ENCODE data around the gene CASS4. TPM values are rescaled to one million over a fixed set of nuclear protein-coding genes. Genes with fewer than 3 reads are reported as not detected.

Gene CASS4
- total and polyA plus RNA-seq, 3 donors from 2014 or later, result 0.79 to 1.8 (median 0.92) TPM

DNA sequence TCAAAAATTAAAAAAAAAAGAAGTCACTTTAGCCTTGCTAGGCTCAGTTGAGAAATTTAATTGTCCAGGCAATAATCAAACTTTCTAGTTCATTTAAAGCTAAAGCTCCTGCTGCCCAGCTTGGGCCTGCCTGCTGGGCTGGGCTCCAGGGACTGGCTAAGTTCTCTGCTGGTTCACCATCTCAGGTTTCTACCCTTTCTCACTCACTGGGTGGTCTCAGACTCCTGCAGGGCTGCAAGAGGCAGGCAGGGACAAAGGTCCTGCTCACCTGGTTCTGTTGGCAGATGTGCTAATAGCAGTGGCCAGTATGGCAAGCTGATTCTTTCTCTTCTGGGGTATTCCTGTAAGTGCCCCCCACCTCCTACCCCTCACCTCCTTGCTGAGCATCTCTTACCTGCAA is 35.2 kb downstream of the CASS4 start:
- H3K4me1 ChIP-seq, result no peaks in the 10 kb centered on the region
- H3K4me3 ChIP-seq, result no peak overlapping the region
- no peaks in the 10 kb centered on the region for H3K9me3 ChIP-seq
- no peaks in the 10 kb centered on the region for H3K27me3 ChIP-seq
- TF ChIP-seq, protein P1, sequence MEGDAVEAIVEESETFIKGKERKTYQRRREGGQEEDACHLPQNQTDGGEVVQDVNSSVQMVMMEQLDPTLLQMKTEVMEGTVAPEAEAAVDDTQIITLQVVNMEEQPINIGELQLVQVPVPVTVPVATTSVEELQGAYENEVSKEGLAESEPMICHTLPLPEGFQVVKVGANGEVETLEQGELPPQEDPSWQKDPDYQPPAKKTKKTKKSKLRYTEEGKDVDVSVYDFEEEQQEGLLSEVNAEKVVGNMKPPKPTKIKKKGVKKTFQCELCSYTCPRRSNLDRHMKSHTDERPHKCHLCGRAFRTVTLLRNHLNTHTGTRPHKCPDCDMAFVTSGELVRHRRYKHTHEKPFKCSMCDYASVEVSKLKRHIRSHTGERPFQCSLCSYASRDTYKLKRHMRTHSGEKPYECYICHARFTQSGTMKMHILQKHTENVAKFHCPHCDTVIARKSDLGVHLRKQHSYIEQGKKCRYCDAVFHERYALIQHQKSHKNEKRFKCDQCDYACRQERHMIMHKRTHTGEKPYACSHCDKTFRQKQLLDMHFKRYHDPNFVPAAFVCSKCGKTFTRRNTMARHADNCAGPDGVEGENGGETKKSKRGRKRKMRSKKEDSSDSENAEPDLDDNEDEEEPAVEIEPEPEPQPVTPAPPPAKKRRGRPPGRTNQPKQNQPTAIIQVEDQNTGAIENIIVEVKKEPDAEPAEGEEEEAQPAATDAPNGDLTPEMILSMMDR (IDR thresholded peaks at IDR 0.05), result no peak
- no peak for TF ChIP-seq POLR2A (IDR thresholded peaks at IDR 0.05)
- DNase-seq, result no peak
- no peaks in the 10 kb centered on the region for H3K36me3 ChIP-seq (ENCODE audit: low read depth, missing control alignments)
- no peak overlapping the region for H3K27ac ChIP-seq
- intact Hi-C loops (cut with DNase I; ENCODE audit: low total_unique reads), result no loop called here

DNA sequence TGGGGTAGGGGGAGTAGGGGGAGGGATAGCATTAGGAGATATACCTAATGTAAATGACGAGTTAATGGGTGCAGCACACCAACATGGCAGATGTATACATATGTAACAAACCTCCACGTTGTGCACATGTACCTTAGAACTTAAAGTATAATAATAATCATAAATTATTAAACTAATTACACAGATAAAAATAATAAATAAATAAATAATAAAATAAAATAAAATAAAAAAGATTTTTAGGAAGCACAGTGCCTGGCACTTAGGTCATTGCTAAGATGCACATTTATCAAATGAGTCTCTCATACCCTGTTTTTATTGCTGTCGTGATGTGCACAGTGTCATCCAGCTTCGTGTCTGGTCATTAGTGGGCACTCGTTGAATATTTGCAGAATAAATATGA is 37.4 kb downstream of the CASS4 start:
- H3K27ac ChIP-seq, result no peak overlapping the region
- no peaks in the 10 kb centered on the region for H3K36me3 ChIP-seq (ENCODE audit: low read depth, missing control alignments)
- no peak overlapping the region for H3K4me3 ChIP-seq
- TF ChIP-seq, protein P1 (IDR thresholded peaks at IDR 0.05), result no peak
- no peak for TF ChIP-seq POLR2A (IDR thresholded peaks at IDR 0.05)
- H3K27me3 ChIP-seq, result no peaks in the 10 kb centered on the region
- WGBS, 2 donors, result 89 to 90% methylated on average over 5 of the region's 5 CpGs
- DNase-seq, result no peak
- H3K9me3 ChIP-seq, result no peaks in the 10 kb centered on the region
- no peaks in the 10 kb centered on the region for H3K4me1 ChIP-seq
- intact Hi-C loops (cut with DNase I; ENCODE audit: low total_unique reads), result no loop called here

DNA sequence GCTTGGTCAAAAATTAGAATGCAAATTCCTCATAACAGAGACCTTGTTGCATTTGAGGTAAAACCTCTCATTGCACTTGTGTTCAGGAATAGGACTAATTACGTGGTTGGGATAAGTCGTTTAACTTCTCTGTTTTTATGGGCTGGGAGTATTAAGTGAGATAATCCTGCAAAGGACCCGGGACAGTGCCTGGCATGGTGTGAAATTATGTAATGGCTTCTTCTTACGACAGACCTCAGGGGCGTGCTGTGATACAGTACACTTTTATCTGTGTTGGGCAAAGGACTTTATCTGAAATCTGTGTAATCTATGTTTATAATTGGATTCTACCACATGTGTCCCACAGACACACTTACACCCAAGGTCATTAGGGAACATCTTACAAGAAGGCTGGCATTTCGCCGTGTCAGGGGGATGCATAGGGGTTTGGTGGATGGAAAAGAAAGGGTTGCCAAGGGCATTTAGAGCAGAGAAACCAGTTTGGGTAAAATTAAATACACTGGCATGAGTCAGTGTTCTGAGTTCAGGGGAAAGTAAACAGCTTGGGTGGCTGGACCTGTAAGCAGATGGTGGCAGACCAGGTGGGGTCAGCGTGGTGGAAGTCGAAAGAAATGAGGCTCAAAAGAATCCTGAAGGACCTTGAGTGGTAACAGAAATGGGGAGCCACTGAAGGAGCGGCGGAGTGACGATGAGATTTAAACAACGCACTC is 39.2 kb downstream of the CASS4 start:
- Histone ChIP-seq H3K4me1 (no peaks in the 10 kb centered on the region), H3K36me3 (ENCODE audit: low read depth, missing control alignments) (no peaks in the 10 kb centered on the region), H3K27ac (no peak overlapping the region), H3K4me3 (no peak overlapping the region), H3K9me3 (no peaks in the 10 kb centered on the region), H3K27me3 (no peaks in the 10 kb centered on the region)
- intact Hi-C loops (cut with DNase I; ENCODE audit: low total_unique reads), result no loop called here
- DNase-seq, result no peak
- TF ChIP-seq, protein P1 (IDR thresholded peaks at IDR 0.05), result no peak
- TF ChIP-seq POLR2A (IDR thresholded peaks at IDR 0.05), result no peak
- WGBS, 2 donors, result 76 to 87% methylated on average over 13 of the region's 13 CpGs

DNA sequence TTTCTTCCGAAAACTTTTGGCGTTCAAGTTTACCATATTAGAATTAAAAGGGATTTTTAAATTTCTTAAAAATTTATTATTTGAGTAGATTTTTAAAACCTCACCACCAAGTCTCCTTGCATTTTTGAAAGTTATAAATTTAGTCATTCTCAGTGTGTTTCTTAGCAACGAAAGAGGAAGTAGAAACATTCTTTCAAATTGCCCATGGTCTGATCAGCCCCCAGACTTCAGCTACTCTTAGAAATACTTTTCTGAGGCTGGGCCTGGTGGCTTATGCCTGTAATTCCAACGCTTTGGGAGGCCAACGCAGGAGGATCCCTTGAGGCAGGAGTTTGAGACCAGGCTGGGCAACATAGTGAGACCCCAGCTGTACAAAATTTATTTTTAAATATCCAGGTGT is 41.3 kb downstream of the CASS4 start:
- no peak overlapping the region for H3K4me3 ChIP-seq
- no peaks in the 10 kb centered on the region for H3K27me3 ChIP-seq
- WGBS, 2 donors, result 76 to 84% methylated on average over 5 of the region's 5 CpGs
- intact Hi-C loops (cut with DNase I; ENCODE audit: low total_unique reads), result no loop called here
- H3K4me1 ChIP-seq, result no peaks in the 10 kb centered on the region
- TF ChIP-seq, protein P1 (IDR thresholded peaks at IDR 0.05), result no peak
- no peak for TF ChIP-seq POLR2A (IDR thresholded peaks at IDR 0.05)
- H3K36me3 ChIP-seq (ENCODE audit: low read depth, missing control alignments), result no peaks in the 10 kb centered on the region
- H3K27ac ChIP-seq, result no peak overlapping the region
- DNase-seq, result no peak
- no peaks in the 10 kb centered on the region for H3K9me3 ChIP-seq

DNA sequence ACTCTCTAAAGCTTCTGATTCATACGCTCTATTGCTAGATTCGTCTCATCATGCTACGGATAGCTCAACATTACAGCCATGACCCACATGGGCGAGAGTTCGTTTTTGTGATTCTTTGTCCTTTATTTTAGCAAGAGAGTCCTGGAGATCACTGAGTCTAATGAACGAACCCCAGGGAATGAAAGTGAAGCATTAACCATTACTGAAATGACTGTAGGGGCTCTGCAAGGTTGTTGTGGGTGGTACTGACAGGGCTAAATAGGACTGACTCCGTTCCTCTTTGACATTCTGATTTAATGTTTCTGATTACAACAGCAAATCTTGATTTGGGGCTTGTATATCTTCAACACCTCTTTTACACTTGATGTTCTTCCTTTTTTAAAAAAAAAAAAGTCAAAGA is 42.7 kb downstream of the CASS4 start:
- intact Hi-C loops (cut with DNase I; ENCODE audit: low total_unique reads), result no loop called here
- Histone ChIP-seq H3K27me3 (no peaks in the 10 kb centered on the region), H3K4me3 (no peak overlapping the region), H3K9me3 (no peaks in the 10 kb centered on the region), H3K4me1 (no peaks in the 10 kb centered on the region), H3K36me3 (ENCODE audit: low read depth, missing control alignments) (no peaks in the 10 kb centered on the region), H3K27ac (no peak overlapping the region)
- 84 to 93% methylated on average over 7 of the region's 7 CpGs for WGBS, 2 donors
- no peak for DNase-seq
- TF ChIP-seq POLR2A (IDR thresholded peaks at IDR 0.05), result no peak
- TF ChIP-seq, protein P1 (IDR thresholded peaks at IDR 0.05), result no peak
